HepG2 (cell line): ENCODE results near the gene AKT2. TPM values are rescaled to one million over a fixed set of nuclear protein-coding genes. Genes with fewer than 3 reads are reported as not detected.

ENCODE experiments used
- ARID3A ChIP-seq: IDR thresholded peaks from 2 replicates; pipeline ENCODE4 v1.6.1; 2012; ENCODE audit warnings: low read depth, low read length, improper control_type of control experiment
- GABPB1 ChIP-seq: IDR thresholded peaks from 2 replicates; pipeline ENCODE4 v1.6.1; 2016; ENCODE audit warnings: mild to moderate bottlenecking, missing genetic modification reagents, moderate library complexity, missing compliant biosample characterization
- HMG20B ChIP-seq: conservative IDR thresholded peaks from 2 replicates; pipeline ENCODE4 v1.6.1; 2016; ENCODE audit warnings: missing genetic modification reagents, missing compliant biosample characterization
- HOXA3 ChIP-seq: sonication (generic); formaldehyde crosslinking; IDR thresholded peaks from 2 replicates; pipeline ENCODE4 v1.5.0; 2020; ENCODE audit warnings: missing genetic modification reagents
- SALL1 ChIP-seq: sonication (generic); formaldehyde crosslinking; IDR thresholded peaks from 2 replicates; pipeline ENCODE4 v1.8.0; 2022; ENCODE audit warnings: mild to moderate bottlenecking, missing genetic modification reagents
- SNRNP70 ChIP-seq: fragments of 200-400 bp; formaldehyde crosslinking; IDR thresholded peaks from 2 replicates; pipeline ENCODE4 v1.6.1; 2017; ENCODE audit warnings: mild to moderate bottlenecking, low read depth, low read length, moderate library complexity
- SPEN ChIP-seq: sonication (generic); formaldehyde crosslinking; IDR thresholded peaks from 2 replicates; pipeline ENCODE4 v1.5.1; 2020; ENCODE audit warnings: low read depth, mild to moderate bottlenecking, missing genetic modification reagents
- STAT6 ChIP-seq: sonication (generic); formaldehyde crosslinking; IDR thresholded peaks from 2 replicates; pipeline ENCODE4 v1.4.0; 2020; ENCODE audit warnings: missing genetic modification reagents, mild to moderate bottlenecking, borderline replicate concordance
- ZNF646 ChIP-seq: sonication (generic); formaldehyde crosslinking; IDR thresholded peaks from 2 replicates; pipeline ENCODE4 v1.9.0; 2021; ENCODE audit warnings: mild to moderate bottlenecking, missing genetic modification reagents
- ZNF740 ChIP-seq: sonication (generic); formaldehyde crosslinking; IDR thresholded peaks from 2 replicates; pipeline ENCODE4 v1.4.0; 2020; ENCODE audit warnings: missing genetic modification reagents
- ZNF775 ChIP-seq: sonication (generic); formaldehyde crosslinking; IDR thresholded peaks from 2 replicates; pipeline ENCODE4 v1.4.0; 2020; ENCODE audit warnings: missing genetic modification reagents, mild to moderate bottlenecking, moderate library complexity, borderline replicate concordance
- ZNF780A ChIP-seq: sonication (generic); formaldehyde crosslinking; IDR thresholded peaks from 2 replicates; pipeline ENCODE4 v1.8.0; 2022; ENCODE audit warnings: mild to moderate bottlenecking, missing genetic modification reagents, moderate library complexity
- polyA plus RNA-seq, 8 experiments: library from polyadenylated mRNA; depleted of rRNA in 3 of 8; stranded (reverse) in 7 of 8; unstranded in 1 of 8; fragments of >200 nt; fragmentation: Illumina TruSeq in 4 of 8; extraction: Trizol in 4 of 8; gene quantifications; 2 replicates each; pipeline versions ENCODE4 v1.2.1 to v1.2.3, GENCODE V29; 2011 to 2016; ENCODE audit warnings: low read depth in 4 of 8, missing spikeins in 1 of 8, mixed read lengths in 1 of 8; ENCODE audit not compliant: insufficient read depth in 1 of 8
- total RNA-seq, 5 experiments: library from RNA; depleted of rRNA; stranded (reverse); fragments of >200 nt; fragmentation: Illumina TruSeq; extraction: Trizol; gene quantifications; 2 replicates each; pipeline ENCODE4 v1.2.3, GENCODE V29; 2016; ENCODE audit warnings: low read depth in 1 of 5

Gene AKT2
- total and polyA plus RNA-seq, 2 of the 13 experiments (the other 11 are each of a cell fraction or from before 2014, with no cell fraction given), result 82.1 to 173 TPM

- no peak for TF ChIP-seq STAT6
- TF ChIP-seq SPEN, result no peak
- no peak for TF ChIP-seq ZNF775 (CRISPR knock-in tag)
- no peak for TF ChIP-seq ZNF780A (CRISPR knock-in tag)
- no peak for TF ChIP-seq HMG20B (CRISPR knock-in tag)
- no peak for TF ChIP-seq SNRNP70
- no peak for TF ChIP-seq ZNF740 (CRISPR knock-in tag)
- no peak for TF ChIP-seq GABPB1 (CRISPR knock-in tag)
- peak; percentile 9; the same call in 1 of the 2 replicates for TF ChIP-seq SALL1 (CRISPR knock-in tag)
- no peak for TF ChIP-seq ZNF646 (CRISPR knock-in tag)
- peak; percentile 51; the same call in 1 of the 2 replicates for TF ChIP-seq ARID3A
- TF ChIP-seq HOXA3 (CRISPR knock-in tag), result no peak
Observed at GRCh38 chr19:40253611-40254092, 31.5 kb downstream of the AKT2 start (continued).
